GM13976 (cell line): Measurements from ENCODE around the gene MYOZ2.

Experiments used
- DNase-seq: peaks from one replicate; pipeline ENCODE4 v3.0.0; 2012; ENCODE audit warnings: low spot score
- CTCF ChIP-seq: IDR thresholded peaks from 2 replicates; pipeline ENCODE4 v1.5.1; 2012; ENCODE audit warnings: borderline replicate concordance, mild to moderate bottlenecking; ENCODE audit not compliant: insufficient read depth; ENCODE audit errors: extremely low read depth, missing control alignments, control extremely low read depth
- in situ Hi-C: fragments of 300-500 bp; cut with MboI; formaldehyde crosslinking; loops from one replicate; pipeline ENCODE4 v1.12.0; 2022; ENCODE audit warnings: low sequenced_read_pairs, mixed read lengths, inconsistent platforms; ENCODE audit not compliant: unreplicated experiment

MYOZ2 gene

GRCh38 chr4:119124352-119124751 lies 11.3 kb upstream of the MYOZ2 start:
- no peak for DNase-seq
- in situ Hi-C loops = no loop called here
- TF ChIP-seq CTCF = no peak

DNA sequence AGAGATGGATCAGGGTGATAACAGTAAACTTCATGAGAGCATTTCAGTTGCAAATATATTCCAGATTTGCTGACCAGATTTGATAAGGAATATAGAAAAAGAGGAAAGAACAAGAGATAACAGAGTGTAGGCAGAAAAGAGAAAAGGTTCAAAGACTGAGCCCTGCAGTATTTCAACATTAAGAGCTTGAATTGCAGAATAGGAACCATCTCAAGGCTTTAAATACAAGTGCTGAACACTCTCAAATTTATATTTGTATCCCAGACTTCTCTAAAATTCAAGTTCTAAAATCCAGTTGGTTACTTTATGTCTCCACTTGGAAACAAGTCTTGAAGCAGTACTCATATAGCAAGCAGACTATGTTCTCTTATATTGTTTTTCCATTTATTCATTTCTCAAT lies 9.7 kb upstream of the MYOZ2 start:
- no peak for DNase-seq
- TF ChIP-seq CTCF = no peak
- in situ Hi-C loops = no loop called here

DNA sequence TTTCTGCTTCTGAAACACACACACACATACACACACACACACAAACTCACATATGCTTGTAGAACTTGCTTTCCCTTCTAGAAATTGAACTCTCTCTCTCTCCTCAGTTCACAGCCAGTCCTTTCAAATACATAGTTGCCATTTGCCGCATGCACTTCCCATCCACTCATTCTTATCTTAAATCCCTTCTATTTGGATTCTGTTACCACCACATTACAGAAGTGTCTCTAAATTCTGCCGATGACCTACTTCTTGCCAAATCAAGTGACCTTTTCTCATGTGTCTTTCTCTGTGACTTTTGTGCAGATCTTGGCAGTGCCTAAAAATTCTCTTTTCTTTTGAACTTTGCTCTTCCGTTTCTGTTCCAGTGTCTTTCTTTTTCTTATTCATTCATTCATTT lies 7.5 kb upstream of the MYOZ2 start:
- DNase-seq = no peak
- in situ Hi-C loops = no loop called here
- TF ChIP-seq CTCF = no peak

DNA sequence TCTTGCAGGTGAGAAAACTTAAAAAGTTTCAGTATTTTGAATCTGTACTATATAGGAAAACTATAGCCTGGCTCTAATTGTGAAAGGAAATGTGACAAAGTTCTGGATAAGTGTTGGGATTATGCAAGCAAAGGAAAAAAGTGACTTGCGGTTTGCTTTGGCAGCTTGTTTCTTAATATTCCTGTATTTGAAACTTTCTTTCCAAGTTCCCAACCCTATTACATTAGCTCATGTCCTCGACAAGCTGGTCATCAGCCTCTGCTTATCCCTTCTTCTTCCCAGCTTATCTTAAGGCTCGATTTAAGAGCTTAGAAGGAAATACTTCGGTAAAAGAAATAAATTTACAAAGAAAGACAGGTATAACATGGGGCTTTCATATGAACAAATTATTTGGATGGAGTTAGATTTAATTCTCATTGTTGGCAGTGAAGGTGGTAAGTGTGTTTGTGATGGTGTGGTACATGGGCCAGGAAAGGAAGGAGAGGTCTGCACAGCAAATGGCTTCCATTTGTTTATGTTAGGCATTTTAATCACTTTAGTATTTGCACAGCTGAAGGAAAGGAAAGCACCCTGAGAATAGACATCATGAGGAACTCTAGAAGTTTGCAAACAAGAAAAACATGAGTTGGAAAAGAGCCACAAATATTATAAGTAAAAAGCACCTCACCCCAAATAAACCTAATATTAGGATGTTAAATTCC lies 5.1 kb upstream of the MYOZ2 start:
- DNase-seq = no peak
- no peak for TF ChIP-seq CTCF
- in situ Hi-C loops = no loop called here

DNA sequence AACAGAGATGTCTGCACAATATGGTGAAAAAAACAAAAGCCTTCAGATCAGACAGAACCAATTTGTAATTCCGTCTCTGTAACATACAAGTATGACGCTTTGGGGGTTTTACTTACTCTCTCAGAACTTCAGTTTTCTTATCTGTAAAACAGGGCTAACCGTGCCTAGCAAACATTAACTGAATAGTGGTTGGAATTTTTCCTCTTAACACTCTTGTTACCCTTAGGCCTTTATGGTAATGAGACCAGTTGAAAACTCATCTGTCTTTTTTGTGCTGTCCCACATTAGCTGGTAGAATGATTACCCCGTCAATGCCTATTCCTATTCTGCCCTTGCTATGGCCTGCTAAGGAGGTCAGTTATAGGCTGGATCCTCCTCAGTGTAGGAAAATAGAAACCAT lies 4.5 kb upstream of the MYOZ2 start:
- DNase-seq = no peak
- TF ChIP-seq CTCF = no peak
- in situ Hi-C loops = no loop called here

DNA sequence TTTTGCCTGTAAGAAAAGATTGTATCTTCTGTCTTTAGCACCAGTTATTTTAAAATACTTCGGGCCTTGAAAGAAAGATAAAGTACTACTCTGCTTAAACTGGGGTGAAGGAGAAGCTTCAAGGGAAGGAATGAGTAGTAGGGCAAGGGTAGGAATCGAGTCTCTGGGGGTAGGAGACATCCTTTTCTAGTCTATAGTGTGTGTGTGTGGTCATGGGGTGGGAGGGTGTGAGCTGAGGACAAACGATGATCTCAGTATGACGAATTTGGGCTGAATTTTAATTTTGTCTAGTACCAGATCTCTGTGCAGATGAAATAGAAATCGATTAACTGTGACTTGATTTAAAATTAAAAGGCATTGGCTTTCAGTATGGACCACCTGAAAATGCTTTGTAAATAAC lies 3.3 kb upstream of the MYOZ2 start:
- DNase-seq = no peak
- no peak for TF ChIP-seq CTCF
- in situ Hi-C loops = no loop called here
